Cardiac fibroblast (primary cell): ENCODE results near the gene RERGL.

Experiments used
- DNase-seq, 2 donors: peaks; one replicate each; pipeline versions ENCODE4 v3.0.0 to v3.0.0-alpha.2; 2010; ENCODE audit warnings: low read depth in 2 of 2
- H3K4me3 ChIP-seq, 2 donors: replicated peaks in 1 of 2; 1 replicate in 1 of 2; 2 replicates in 1 of 2; pipeline ENCODE4 v1.5.1; 2011; ENCODE audit warnings: low read depth in 2 of 2, low read length in 2 of 2, mild to moderate bottlenecking in 2 of 2, moderate library complexity in 1 of 2
- TF ChIP-seq, protein P1 (sequence below): IDR thresholded peaks from one replicate; pipeline ENCODE4 v1.5.1; 2011; ENCODE audit warnings: low read depth, mild to moderate bottlenecking, low read length, inconsistent platforms

Gene RERGL

DNA sequence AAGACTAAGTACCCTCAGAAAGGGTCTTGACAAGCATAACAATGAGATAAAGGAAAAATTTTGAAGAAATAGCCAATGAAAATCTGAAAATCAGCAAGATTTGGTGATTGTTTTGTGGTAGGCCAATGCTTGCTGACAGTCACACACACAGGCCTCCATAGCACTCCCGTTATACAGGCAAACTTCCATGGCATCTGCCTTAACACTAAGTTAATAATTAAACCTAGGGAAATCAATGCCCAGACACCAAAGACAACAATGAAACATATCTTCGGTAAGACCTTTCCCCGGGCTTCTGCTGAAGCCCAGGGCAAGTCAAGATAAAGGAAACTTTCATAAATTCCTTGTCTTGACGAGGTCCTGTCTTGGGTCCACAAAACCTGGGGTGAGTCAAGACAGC is 18.6 kb upstream of the RERGL start:
- TF ChIP-seq, protein P1, sequence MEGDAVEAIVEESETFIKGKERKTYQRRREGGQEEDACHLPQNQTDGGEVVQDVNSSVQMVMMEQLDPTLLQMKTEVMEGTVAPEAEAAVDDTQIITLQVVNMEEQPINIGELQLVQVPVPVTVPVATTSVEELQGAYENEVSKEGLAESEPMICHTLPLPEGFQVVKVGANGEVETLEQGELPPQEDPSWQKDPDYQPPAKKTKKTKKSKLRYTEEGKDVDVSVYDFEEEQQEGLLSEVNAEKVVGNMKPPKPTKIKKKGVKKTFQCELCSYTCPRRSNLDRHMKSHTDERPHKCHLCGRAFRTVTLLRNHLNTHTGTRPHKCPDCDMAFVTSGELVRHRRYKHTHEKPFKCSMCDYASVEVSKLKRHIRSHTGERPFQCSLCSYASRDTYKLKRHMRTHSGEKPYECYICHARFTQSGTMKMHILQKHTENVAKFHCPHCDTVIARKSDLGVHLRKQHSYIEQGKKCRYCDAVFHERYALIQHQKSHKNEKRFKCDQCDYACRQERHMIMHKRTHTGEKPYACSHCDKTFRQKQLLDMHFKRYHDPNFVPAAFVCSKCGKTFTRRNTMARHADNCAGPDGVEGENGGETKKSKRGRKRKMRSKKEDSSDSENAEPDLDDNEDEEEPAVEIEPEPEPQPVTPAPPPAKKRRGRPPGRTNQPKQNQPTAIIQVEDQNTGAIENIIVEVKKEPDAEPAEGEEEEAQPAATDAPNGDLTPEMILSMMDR = no peak
- no peak overlapping the region for H3K4me3 ChIP-seq
- DNase-seq = no peak

DNA sequence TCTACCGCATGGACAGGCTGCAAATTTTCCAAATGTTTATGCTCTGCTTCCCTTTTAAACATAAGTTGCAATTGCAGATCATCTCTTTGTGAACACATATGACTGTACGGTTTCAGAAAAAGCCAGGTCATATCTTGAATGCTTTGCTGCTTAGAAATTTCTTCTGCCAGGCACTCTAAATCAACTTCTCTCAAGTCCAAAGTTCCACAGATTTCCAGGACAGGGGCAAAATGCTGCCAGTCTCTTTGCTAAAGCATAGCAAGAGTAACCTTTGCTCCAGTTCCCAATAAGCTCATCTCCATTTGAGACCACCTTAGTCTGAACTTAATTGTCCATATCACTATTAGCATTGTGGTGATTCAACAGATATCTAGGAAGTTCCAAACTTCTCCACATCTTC is 13.6 kb upstream of the RERGL start:
- no peak overlapping the region for H3K4me3 ChIP-seq
- no peak for DNase-seq
- TF ChIP-seq, protein P1 = no peak

DNA sequence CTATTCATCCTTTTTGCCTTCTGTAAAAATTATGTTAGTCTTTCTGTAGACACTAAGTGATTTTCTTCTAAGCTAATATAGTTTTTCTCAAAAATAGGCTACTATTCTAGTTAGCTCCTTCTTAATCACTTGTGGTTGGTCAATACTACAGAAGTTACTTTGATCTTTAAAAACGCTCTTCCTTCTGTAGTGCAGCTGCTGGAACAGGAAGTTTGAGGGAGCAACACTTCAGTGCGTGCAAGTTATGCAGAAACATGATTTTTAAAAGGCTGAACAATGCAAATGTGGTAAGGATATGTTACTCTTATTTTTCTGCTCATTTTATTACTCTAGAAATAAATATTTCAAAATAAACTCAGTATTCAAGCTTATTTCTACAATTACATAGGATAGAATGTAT is 11.1 kb upstream of the RERGL start:
- TF ChIP-seq, protein P1 = no peak
- H3K4me3 ChIP-seq = no peak overlapping the region
- no peak for DNase-seq

DNA sequence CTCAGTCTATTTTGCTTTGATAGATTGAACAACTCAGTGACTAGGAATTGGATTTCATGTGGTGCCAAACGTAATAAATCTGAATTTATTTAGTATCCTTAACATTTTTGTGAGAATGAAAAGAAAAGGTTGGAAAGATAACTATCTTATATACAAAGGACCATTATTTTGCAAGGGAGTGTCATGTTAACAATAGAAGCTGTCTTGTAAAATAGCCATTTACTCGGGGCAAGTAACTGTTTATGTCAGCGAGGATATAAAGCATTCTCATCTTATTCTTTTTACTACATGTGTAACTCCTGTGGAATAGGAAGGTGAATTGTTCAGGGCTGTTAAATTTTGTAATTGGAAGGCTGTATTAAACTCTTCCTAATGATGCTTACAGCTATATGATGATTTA is 5.9 kb downstream of the RERGL start:
- no peak for DNase-seq
- no peak overlapping the region for H3K4me3 ChIP-seq
- TF ChIP-seq, protein P1 = no peak

DNA sequence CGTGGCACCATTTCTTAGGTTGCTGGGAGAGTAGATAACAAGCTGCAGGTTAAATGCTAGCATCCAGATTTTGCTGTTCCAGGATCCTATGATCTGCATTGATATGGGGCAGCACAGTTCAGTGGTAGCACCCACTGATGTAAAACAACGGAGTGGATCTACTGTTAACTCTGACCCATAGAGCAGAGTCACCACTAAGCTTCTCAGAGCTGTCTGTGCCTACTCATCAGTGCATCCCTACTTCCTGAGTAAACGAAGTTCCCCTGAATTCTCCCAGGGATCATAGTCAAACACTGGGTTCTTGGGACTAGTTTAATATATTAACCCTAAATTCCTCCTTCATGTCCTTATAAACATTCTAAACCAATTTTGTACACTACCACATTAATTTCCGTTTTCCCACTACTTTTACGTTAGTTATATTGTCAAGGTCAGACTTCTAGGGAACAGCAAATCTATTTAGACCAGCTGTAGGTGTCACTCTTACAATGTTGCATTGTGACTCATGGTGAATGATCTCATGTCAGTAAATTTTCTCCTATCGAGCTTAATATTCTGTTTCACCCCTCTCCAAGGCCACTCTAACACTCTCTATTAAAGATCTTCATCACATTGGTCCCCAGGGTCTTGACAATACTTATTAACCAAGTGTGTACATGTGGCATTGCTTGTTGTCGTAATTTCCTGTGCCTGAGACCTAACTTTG is 10.3 kb downstream of the RERGL start:
- no peak for DNase-seq
- no peak overlapping the region for H3K4me3 ChIP-seq
- TF ChIP-seq, protein P1 = no peak

DNA sequence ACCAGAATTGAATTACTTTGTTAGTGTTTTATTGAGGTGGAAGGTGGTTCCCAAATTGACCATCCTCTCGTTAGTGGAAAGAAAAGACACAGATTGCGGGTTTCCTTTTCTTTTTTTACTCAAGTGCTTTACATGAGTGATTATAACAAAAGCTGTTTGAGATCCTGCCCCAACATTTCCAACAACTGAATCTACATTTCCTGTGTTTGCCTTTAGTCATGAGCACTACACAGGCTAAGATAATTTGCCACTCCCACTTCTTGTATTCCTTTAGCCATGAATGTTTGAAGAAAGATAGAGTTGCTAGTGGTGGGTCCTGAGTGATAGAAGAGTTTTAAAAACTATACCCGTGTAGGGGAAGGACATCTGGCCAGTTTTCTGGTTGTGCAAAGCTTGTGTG is 16.0 kb downstream of the RERGL start:
- DNase-seq = no peak
- H3K4me3 ChIP-seq = no peak overlapping the region
- TF ChIP-seq, protein P1 = no peak

DNA sequence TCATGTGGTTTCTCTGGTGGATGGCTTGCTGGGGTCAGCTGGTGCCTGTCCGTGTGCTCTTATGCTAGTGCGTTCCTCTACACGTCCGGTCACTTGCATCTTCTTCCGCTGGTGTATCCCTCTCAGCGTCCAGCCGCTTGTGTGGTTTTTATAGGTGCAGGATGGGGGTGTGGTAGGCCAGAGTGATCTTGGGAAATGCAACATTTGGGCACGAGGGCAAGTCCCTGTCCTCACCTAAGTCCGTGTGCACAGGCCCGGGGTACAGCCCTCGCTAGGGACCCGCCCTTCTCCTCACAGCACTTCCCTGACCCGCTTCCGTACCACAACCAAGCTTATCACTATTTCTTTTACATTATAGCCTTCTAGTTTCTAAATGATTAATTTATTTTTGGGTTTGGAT is 17.3 kb downstream of the RERGL start:
- DNase-seq = no peak
- TF ChIP-seq, protein P1 = no peak
- no peak overlapping the region for H3K4me3 ChIP-seq
